HT1080 (cell line): ENCODE data around the gene USH1C. TPM values are rescaled to one million over a fixed set of nuclear protein-coding genes. Genes with fewer than 3 reads are reported as not detected.

Experiments used
- DNase-seq: peaks from one replicate; pipeline ENCODE4 v3.0.0-alpha.2; 2015; ENCODE audit warnings: low read depth
- total RNA-seq: library from RNA; depleted of rRNA; stranded (reverse); fragments of >200 nt; shearing (Covaris generic); gene quantifications from 2 replicates; pipeline ENCODE4 v1.2.3, GENCODE V29; 2014

Gene USH1C
- total RNA-seq, 1 experiment from 2014 or later: not detected

DNA sequence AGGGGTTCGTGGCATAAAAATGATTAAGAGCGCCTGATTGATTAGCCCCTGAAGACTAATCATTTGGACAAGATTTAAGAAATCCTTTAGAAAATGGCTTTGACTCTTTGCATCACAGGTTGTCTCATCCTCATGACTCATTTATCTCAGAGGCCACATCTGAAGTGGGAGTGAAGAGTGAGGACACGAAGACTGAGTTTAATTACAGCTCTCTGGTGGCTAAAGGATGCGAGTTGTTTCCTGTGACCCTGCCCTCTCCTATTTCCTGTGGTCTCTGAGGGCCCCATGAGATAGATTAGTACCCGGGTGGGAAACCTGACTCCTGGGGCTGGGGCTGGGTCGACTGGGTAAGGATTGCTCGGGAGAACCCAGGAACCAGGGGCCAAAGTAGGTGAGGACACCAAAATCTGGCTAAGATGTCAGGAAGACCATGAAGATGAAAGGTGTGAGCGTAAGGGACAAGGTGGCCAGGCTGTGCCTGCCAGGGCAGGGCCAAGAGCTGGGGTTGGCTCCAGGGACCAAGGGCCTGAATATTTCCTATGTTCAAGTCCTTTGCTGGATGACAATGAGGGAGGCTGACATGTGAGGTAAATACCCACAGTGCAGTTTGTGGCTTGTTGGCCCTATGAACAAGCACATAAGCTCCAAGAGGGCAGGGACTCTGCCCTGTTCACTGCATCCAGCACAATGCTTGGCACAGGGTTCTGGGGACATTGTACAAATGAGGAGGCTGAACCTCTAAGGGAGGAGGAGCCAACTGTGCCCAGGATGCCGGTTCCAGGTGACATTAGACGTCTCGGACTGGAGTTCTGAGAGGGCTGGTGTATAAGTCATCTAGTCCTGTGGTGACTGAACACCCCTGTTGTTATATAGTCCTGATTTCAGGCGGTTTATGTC is 6.5 kb upstream of the USH1C start:
- DNase-seq: peak; percentile 33

GRCh38 chr11:17548444-17548843 is 4.2 kb upstream of the USH1C start:
- DNase-seq: no peak

DNA sequence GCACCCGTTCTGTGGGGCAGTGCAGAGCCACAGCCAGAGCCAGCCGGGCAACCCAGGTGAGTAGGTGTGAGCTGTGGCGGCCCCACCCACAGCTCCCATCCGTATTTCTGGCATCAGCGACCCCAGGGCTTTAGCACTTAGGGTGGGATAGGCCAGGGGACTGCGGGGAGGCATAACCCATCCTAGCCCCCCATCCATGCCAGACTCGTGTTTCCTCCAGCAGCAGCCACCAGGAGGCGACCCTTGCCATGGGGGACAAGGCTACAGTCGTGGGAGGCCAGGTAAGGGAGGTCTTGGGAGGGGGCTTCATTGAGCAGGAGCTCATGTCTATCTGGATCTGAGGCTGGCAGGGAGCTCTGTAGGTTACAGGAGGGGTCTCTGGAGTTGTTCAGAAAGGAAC is 3.7 kb upstream of the USH1C start:
- DNase-seq: no peak

GRCh38 chr11:17547051-17547577 is 2.9 kb upstream of the USH1C start, which contains the start of gene OTOG:
Gene OTOG (plus strand): TSS chr11:17547259. CDS start chr11:17547373, 114 bp downstream.
- no peak for DNase-seq

- no peak for DNase-seq
These were observed 2.0 kb upstream of the USH1C start for GRCh38 chr11:17546240-17546639.

GRCh38 chr11:17543574-17544180 is 539 bp downstream of the USH1C start:
- DNase-seq: no peak

GRCh38 chr11:17543041-17543440 is 1.2 kb downstream of the USH1C start:
- DNase-seq: no peak

- DNase-seq: no peak
These were observed 2.0 kb downstream of the USH1C start for GRCh38 chr11:17542249-17542648.

DNA sequence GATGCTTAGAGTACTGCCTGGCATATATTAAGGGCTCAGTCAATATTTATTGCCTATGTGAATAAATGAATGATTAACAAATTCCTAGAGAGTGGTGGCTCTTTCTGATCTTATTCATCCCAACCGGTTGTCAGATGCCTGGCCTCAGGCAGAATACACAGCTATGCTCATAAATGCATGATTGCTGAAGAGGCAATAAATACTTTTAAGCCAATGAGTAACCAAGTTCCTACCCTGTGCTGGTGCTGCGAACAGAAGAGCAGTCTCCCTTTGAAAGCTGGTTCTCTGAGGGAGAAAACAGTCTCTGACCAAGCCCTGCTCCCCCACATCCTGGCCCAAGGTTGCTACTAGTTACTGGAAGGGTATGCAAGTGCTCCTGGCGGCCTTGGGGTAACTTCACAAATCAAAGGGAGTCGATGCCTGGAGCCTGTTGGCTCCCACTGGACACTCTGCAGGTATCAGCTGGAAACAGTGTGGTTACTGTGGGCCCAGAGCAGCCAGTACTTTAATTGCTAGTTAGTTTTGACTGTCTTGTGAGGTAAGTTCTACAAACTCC is 2.8 kb downstream of the USH1C start:
- no peak for DNase-seq

GRCh38 chr11:17540807-17541206 is 3.4 kb downstream of the USH1C start:
- DNase-seq: no peak

GRCh38 chr11:17538731-17539130 is 5.5 kb downstream of the USH1C start:
- no peak for DNase-seq

GRCh38 chr11:17538054-17538453 is 6.2 kb downstream of the USH1C start:
- DNase-seq: no peak

- DNase-seq: no peak
These were observed 7.0 kb downstream of the USH1C start for GRCh38 chr11:17537261-17537660.

DNA sequence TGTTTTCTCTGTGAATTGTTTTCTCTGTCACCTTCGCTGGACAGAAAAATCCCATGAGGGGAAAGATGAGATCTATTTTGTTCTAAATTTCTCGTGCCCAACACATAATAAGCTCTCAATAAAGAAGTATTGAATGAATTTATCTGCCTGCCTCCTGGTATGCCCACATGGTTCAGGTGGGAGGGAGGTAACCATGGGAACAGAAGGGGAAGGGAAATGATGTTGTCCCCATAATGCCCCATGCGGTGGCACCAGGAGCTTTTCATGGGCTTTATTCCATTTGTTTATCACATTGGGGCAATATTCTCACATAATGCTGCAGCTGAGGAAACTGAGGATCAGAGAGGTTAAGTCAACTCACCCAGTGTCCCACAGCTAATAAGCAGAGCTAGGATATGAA is 8.7 kb downstream of the USH1C start:
- no peak for DNase-seq

DNA sequence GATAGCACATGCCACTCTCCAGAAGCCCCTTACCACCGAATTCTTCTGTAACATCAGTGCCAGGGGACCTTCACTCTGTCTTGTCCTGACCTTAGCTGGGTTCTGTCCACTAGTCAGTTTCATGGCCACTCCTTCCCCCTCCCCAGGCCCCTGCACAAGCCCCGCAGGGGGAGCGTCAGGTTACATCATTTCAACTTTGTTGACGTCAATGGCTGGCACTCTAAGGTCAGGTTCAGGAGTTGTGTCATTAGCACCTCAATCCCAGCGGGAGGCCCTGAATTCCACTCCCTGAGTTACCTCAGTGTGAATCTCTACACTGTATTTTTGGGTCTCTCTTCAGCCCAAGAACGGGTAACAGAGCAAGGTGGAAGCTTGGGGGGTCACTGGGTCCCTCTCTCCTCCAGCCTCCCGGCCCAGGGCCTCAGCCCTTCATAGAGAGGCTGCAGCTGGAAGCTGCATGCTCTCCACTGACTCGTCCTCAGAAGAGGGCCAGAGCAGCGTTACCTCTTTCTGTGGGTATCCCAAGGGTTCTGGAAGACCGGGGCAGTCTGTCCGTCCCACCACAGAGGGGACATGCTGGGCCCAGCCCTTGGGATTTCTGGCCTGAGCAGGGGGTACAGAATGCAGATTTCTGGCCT is 10.3 kb downstream of the USH1C start:
- no peak for DNase-seq

DNA sequence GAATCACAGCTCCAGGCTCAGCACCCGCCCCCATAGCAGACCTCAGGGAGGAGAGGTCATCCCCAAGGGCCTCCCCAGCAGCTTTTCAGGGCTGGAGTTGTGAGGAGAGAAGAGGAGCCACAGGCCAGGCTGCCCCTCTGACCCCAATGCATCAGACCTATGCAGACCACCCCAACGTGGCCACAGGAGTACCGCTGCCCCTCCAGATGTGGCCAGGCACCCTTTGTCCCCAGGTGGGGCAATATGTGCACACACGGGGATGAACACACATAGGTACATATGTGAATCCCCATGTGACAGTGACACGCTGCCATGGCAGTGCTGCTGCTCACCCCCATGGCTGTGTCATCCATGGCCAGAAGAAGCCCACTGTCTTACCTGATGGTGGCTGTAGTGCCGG is 10.9 kb downstream of the USH1C start:
- DNase-seq: no peak

DNA sequence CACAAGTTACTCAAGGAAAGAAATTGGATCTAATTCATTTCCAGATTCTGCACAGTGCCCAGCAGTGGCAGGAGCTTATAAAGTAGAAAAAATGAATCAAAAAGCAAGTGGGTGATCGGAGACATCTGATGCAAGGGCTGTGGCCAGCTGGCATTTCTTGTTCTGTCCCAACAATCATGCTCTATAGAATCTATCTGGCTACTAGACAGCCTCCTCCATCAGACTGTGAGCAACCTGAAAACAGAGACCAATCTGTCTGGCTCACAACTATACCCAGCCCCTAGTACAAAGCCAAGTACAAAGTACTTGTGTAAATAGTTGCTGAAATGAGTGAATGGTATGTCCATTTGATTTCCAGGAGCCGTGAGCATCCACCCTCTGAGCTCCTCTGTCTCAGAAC is 11.4 kb downstream of the USH1C start:
- no peak for DNase-seq

- peak; percentile 70 for DNase-seq
These were observed 12.5 kb downstream of the USH1C start for GRCh38 chr11:17531636-17532113.

DNA sequence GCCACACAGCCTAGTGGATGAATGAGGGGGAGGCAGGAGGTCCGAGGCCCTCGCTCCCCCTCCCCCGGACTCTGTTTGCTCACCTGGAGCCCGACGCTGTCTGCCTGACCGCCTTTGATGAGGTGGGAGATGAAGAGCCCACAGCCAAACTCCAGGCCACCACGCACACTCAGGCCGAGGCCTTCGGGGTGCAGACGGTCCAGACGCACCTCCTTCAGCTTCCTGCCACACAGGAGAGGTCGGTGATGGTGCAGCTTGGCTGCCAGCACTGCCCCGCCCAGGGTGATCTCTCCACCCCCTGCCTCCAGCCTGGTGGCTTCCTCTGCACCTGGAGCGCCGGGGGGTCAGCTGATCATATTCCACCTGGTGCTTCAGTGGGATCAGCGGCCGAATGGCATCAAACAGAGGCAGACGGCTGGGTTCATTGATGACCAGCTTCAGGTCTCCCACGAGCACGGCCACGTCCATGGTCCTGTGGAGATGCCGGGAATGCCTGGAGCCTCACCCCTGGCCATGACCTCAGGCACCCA is 13.1 kb downstream of the USH1C start:
- no peak for DNase-seq

- no peak for DNase-seq
These were observed 14.4 kb downstream of the USH1C start for GRCh38 chr11:17529844-17530185.
